H1 (cell line): ENCODE results near the gene PLXND1. TPM values are rescaled to one million over a fixed set of nuclear protein-coding genes. Genes with fewer than 3 reads are reported as not detected.

ENCODE experiments used
- ATF3 ChIP-seq: IDR thresholded peaks from 2 replicates; pipeline ENCODE4 v1.6.1; 2011; ENCODE audit warnings: low read depth, mild to moderate bottlenecking, low read length; ENCODE audit not compliant: insufficient read depth
- CHD2 ChIP-seq: IDR thresholded peaks from 2 replicates; pipeline ENCODE4 v1.6.1; 2012; ENCODE audit warnings: low read length, improper control_type of control experiment
- GTF2F1 ChIP-seq: IDR thresholded peaks from 2 replicates; pipeline ENCODE4 v1.6.1; 2012; ENCODE audit warnings: low read depth, low read length, improper control_type of control experiment, borderline replicate concordance
- SP1 ChIP-seq: IDR thresholded peaks from 2 replicates; pipeline ENCODE4 v1.6.1; 2011; ENCODE audit warnings: low read depth, low read length
- polyA plus RNA-seq, 7 experiments: library from polyadenylated mRNA; depleted of rRNA in 3 of 7; stranded (reverse) in 5 of 7; unstranded in 2 of 7; fragments of >200 nt in 5 of 7; fragments of 200-250 nt in 2 of 7; gene quantifications; 1 replicate in 5 of 7; 2 replicates in 1 of 7; 4 replicates in 1 of 7; pipeline versions ENCODE4 v1.2.1 to v1.2.3, GENCODE V29; 2011 to 2013; ENCODE audit warnings: missing spikeins in 2 of 7, mixed read lengths in 2 of 7
- total RNA-seq: library from RNA; stranded (reverse); fragmentation: NEBNext Ultra II Directional; extraction: Animal tissue kit (Norgen Biotek cat#: 25700); gene quantifications from 2 replicates; pipeline ENCODE4 v1.2.1, GENCODE V29; 2021

The PLXND1 gene
- total and polyA plus RNA-seq, 2 of the 8 experiments (the other 6 are each of a cell fraction or from before 2014, with no cell fraction given): 17.7 to 66.4 TPM

GRCh38 chr3:129583289-129583688, 23.2 kb downstream of the PLXND1 start (continued):
- TF ChIP-seq CHD2 (no peak), GTF2F1 (no peak), SP1 (no peak), ATF3 (no peak)
